ENCODE results near the gene RTL10. TPM values are rescaled to one million over a fixed set of nuclear protein-coding genes. Genes with fewer than 3 reads are reported as not detected.

RTL10 gene
- total and polyA plus RNA-seq, 8 donors: 18.4 to 34.7 (median 28.0) TPM

- peak in 2 of 4 donors; percentile 29 to 56 for DNase-seq
- no peak for ATAC-seq
- Histone ChIP-seq H3K27ac (no peak overlapping the region), H3K9me3 (no peaks in the 10 kb centered on the region), H3K27me3 (no peaks in the 10 kb centered on the region), H3K4me3 (no peak overlapping the region), H3K36me3 (no peaks in the 10 kb centered on the region), H3K4me1 (peaks cover 16 to 18% of the 10 kb centered on the region in 2 donors)
- intact Hi-C loops (cut with DNase I): no loop called here
- TF ChIP-seq, protein P1, sequence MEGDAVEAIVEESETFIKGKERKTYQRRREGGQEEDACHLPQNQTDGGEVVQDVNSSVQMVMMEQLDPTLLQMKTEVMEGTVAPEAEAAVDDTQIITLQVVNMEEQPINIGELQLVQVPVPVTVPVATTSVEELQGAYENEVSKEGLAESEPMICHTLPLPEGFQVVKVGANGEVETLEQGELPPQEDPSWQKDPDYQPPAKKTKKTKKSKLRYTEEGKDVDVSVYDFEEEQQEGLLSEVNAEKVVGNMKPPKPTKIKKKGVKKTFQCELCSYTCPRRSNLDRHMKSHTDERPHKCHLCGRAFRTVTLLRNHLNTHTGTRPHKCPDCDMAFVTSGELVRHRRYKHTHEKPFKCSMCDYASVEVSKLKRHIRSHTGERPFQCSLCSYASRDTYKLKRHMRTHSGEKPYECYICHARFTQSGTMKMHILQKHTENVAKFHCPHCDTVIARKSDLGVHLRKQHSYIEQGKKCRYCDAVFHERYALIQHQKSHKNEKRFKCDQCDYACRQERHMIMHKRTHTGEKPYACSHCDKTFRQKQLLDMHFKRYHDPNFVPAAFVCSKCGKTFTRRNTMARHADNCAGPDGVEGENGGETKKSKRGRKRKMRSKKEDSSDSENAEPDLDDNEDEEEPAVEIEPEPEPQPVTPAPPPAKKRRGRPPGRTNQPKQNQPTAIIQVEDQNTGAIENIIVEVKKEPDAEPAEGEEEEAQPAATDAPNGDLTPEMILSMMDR (IDR thresholded peaks at IDR 0.05): no peak
Measured at GRCh38 chr22:19870153-19871022, 15.7 kb upstream of the RTL10 start.

DNA sequence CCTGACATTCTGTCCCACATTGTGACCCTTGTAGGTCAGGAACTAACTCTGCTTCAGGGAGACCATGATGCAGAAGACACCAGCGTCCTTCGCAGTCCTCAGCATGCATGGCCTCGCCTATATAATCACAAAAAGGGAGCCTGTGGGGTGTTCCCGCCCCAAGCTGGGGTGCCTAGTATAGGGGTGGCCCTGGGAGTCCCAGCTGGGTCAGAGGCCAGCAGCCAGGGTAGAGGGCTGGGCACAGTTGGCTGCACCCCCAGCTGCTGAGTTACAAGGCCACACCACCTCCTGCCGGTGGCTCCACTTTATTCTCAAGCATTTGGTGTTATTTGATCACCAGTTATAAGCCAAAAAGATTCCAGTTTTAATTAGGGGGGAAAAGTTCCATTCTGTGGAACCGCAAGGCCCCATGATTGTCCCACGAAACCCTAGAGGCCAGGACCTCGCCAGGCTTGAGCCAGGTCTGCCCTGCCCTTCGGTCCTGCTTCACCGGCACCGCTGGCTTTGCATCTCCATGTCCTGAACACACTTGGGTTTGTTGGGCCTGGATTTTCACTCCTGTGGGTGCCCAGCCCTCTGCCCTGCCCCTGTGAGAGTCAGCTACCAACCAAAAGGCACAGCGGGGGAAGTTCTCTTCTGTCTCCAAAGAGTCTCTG, 15.0 kb upstream of the RTL10 start:
- H3K36me3 ChIP-seq: no peaks in the 10 kb centered on the region
- DNase-seq: peak in 1 of 4 donors; percentile 51
- no peak overlapping the region for H3K27ac ChIP-seq
- intact Hi-C loops (cut with DNase I): no loop called here
- no peak overlapping the region for H3K4me3 ChIP-seq
- H3K4me1 ChIP-seq: peaks cover 11% of the 10 kb centered on the region in 2 donors
- TF ChIP-seq, protein P1 (IDR thresholded peaks at IDR 0.05): no peak
- no peak for ATAC-seq
- no peaks in the 10 kb centered on the region for H3K27me3 ChIP-seq
- H3K9me3 ChIP-seq: no peaks in the 10 kb centered on the region

- no peak for ATAC-seq
- peak in 2 of 4 donors; percentile 28 to 70 for DNase-seq
- Histone ChIP-seq H3K4me1 (peaks cover 4% of the 10 kb centered on the region in 2 donors), H3K36me3 (no peaks in the 10 kb centered on the region), H3K27ac (no peak overlapping the region), H3K27me3 (no peaks in the 10 kb centered on the region), H3K9me3 (no peaks in the 10 kb centered on the region), H3K4me3 (no peak overlapping the region)
- TF ChIP-seq, protein P1 (IDR thresholded peaks at IDR 0.05): no peak
- intact Hi-C loops (cut with DNase I): no loop called here
Measured at GRCh38 chr22:19868773-19869471, 14.2 kb upstream of the RTL10 start.

- intact Hi-C loops (cut with DNase I): no loop called here
Measured at GRCh38 chr22:19868333-19868732, 13.7 kb upstream of the RTL10 start.

More at GRCh38 chr22:19868333-19868732, 13.7 kb upstream of the RTL10 start:
- no peak overlapping the region for H3K27ac ChIP-seq
- H3K27me3 ChIP-seq: no peaks in the 10 kb centered on the region
- DNase-seq (no peak), ATAC-seq (no peak)
- no peaks in the 10 kb centered on the region for H3K36me3 ChIP-seq
- H3K9me3 ChIP-seq: no peaks in the 10 kb centered on the region
- H3K4me3 ChIP-seq: no peak overlapping the region
- H3K4me1 ChIP-seq: no peaks in the 10 kb centered on the region
- TF ChIP-seq, protein P1 (IDR thresholded peaks at IDR 0.05): no peak

All from left lung (tissue), 10 donors.